NCI-H128 (cell line): ENCODE measurements around the gene ARHGEF9.
"Not testable (repeated sequence)": the region's sequence is repeated elsewhere in the genome, so short reads cannot be mapped to it uniquely, and the experiment has no call there.

Source experiments
- DNase-seq: peaks from one replicate; lab custom pipeline; 2025; ENCODE audit not compliant: unreplicated experiment; lab: John Stamatoyannopoulos, UW

ARHGEF9 gene

GRCh38 chrX:63661676-63662075 is 123.3 kb downstream of the ARHGEF9 start:
- DNase-seq: no peak

- no peak for DNase-seq
These were observed 126.1 kb downstream of the ARHGEF9 start for GRCh38 chrX:63658920-63659319.

DNA sequence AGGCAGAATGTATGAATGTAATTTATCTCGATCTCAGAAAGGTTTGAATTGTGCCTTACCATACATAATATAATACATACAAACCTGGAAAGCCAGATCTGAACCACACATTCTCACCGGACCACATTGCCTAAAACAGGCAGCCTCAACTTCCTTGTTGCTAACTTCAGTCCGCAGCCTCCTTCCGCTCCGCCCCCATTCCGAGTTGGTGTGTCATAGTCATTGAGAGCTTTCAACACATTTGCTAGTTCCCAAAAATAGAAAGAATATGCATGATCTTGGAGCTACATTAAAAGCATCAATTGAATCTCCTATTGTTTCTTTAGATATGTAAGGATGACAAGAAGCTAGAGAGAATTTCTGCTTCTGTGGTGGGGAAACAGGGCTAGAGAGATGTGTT is 127.2 kb downstream of the ARHGEF9 start:
- DNase-seq: no peak

GRCh38 chrX:63656871-63657580 is 128.0 kb downstream of the ARHGEF9 start:
- no peak for DNase-seq

DNA sequence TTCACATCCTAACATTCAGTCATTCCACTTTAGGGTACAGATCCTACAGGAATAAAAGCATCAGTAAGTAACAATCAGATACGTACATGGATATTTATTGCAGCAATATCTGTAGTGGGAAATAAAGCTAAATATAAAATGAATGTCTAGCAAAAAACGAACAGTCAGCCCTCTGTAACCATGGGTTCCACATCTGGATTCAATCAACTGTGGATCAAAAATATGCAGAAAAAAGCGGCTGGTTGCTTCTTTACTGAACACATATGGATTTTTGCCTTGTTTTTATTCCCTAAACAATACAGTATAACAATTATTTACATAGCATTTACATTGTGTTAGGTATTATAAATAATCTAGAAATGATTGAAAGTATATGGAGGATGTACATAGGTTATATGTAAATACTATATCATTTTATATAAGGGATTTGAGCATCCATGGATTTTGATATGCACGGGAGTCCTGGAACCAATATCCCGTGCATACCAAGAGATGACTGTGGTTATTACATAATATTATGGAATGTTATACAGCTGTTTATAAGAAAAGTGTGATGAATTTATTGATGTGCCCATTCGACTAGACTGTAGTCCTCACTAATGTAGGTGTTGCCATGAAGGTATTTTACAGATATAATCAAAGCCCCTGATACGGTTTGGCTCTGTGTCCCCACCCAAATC is 132.8 kb downstream of the ARHGEF9 start:
- DNase-seq: no peak

DNA sequence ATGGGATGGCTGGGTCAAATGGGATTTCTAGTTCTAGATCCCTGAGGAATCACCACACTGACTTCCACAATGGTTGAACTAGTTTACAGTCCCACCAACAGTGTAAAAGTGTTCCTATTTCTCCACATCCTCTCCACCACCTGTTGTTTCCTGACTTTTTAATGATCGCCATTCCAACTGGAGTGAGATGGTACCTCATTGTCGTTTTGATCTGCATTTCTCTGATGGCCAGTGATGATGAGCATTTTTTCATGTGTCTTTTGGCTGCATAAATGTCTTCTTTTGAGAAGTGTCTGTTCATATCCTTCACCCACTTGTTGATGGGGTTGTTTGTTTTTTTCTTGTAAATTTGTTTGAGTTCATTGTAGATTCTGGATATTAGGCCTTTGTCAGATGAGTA is 139.3 kb downstream of the ARHGEF9 start:
- DNase-seq: not testable (repeated sequence)

DNA sequence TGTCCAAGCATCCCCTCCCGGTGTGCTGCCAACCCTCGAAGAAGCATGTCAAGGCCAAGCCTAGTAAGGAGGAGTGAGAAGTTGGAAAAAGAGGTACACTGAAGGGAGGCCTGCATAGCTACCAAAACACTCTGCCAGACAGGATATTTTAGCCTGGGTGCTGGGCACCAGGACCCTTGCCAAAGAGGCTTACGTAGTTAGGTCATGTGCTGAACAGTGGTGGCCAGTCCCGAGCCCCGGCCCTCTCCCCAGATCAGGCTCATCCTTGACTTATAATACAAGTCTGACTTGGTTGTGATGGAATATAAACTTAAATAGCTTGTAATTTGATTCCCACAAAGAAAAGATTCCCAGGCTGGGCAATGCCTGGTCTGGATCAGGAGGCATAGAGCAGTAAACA is 149.3 kb downstream of the ARHGEF9 start:
- DNase-seq: no peak

GRCh38 chrX:63613531-63614028 is 171.4 kb downstream of the ARHGEF9 start:
- DNase-seq: no peak

DNA sequence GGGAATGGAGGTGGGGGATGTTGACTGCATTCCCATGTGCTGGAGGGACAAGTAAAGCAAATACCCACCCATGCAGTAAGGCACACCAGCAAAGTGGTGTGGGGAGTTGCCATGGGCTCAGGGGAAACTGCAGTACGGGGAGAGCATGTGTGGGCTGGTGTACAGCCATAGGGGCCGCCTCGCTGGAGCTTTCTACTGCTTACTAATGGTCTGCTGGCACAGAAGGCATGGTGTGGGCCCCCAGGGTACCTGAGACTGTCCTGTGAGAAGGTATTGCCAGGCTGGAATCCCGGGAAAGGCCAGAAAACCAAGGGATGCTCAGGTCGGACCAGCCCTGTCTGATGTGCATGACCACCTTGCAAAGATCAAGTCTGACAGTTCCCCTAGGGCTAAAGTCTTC is 199.1 kb downstream of the ARHGEF9 start:
- DNase-seq: no peak
